H9 (cell line): ENCODE results near the gene COMMD1. TPM values are rescaled to one million over a fixed set of nuclear protein-coding genes. Genes with fewer than 3 reads are reported as not detected.

ENCODE experiments used
- DNase-seq: peaks from one replicate; pipeline ENCODE4 v3.0.0-alpha.2; 2017
- H2AFZ ChIP-seq: one replicate; pipeline ENCODE4 v1.6.1; 2013; ENCODE audit warnings: mild to moderate bottlenecking, low read length, control low read depth, moderate library complexity
- H2AK5ac ChIP-seq: 2 replicates; pipeline ENCODE4 v1.6.1; 2013; ENCODE audit warnings: low read length, control low read depth, mixed read lengths; ENCODE audit not compliant: insufficient read length
- H2BK120ac ChIP-seq: one replicate; pipeline ENCODE4 v1.6.1; 2013; ENCODE audit warnings: low read depth, mild to moderate bottlenecking, low read length, control low read depth, inconsistent platforms; ENCODE audit not compliant: poor library complexity, severe bottlenecking
- H2BK12ac ChIP-seq: 2 replicates; pipeline ENCODE4 v1.6.1; 2013; ENCODE audit warnings: low read length, control low read depth, mixed read lengths, low read depth; ENCODE audit not compliant: insufficient read length
- H2BK15ac ChIP-seq: 2 replicates; pipeline ENCODE4 v1.6.1; 2013; ENCODE audit warnings: low read depth, low read length, control low read depth
- H2BK20ac ChIP-seq: one replicate; pipeline ENCODE4 v1.6.1; 2013; ENCODE audit warnings: low read depth, mild to moderate bottlenecking, low read length, control low read depth, inconsistent platforms; ENCODE audit not compliant: poor library complexity, severe bottlenecking
- H2BK5ac ChIP-seq: 2 replicates; pipeline ENCODE4 v1.6.1; 2013; ENCODE audit warnings: low read length, control low read depth, mixed read lengths; ENCODE audit not compliant: insufficient read length
- H3K14ac ChIP-seq: 2 replicates; pipeline ENCODE4 v1.6.1; 2013; ENCODE audit warnings: low read length, control low read depth; ENCODE audit not compliant: insufficient read depth
- H3K18ac ChIP-seq: 2 replicates; pipeline ENCODE4 v1.6.1; 2013; ENCODE audit warnings: low read depth, mild to moderate bottlenecking, mixed read lengths, low read length, control low read depth; ENCODE audit not compliant: insufficient read length
- H3K23ac ChIP-seq: 2 replicates; pipeline ENCODE4 v1.6.1; 2013; ENCODE audit warnings: low read length, control low read depth, mixed read lengths, low read depth; ENCODE audit not compliant: insufficient read length
- H3K23me2 ChIP-seq: 2 replicates; pipeline ENCODE4 v1.6.1; 2013; ENCODE audit warnings: low read depth, mild to moderate bottlenecking, mixed read lengths, low read length, control low read depth; ENCODE audit not compliant: insufficient read length, poor library complexity, severe bottlenecking
- H3K27ac ChIP-seq: 2 replicates; pipeline ENCODE4 v1.5.1; 2013; ENCODE audit warnings: low read length, control low read depth, mixed read lengths, low read depth; ENCODE audit not compliant: insufficient read length
- H3K27me3 ChIP-seq: 2 replicates; pipeline ENCODE4 v1.6.1; 2013; ENCODE audit warnings: low read length, control low read depth, inconsistent platforms; ENCODE audit not compliant: insufficient read depth
- H3K4ac ChIP-seq: 2 replicates; pipeline ENCODE4 v1.6.1; 2013; ENCODE audit warnings: low read depth, mild to moderate bottlenecking, control low read depth, inconsistent platforms, low read length, moderate library complexity
- H3K4me1 ChIP-seq: 2 replicates; pipeline ENCODE4 v1.6.1; 2013; ENCODE audit warnings: low read length, control low read depth, inconsistent platforms; ENCODE audit not compliant: insufficient read depth
- H3K4me2 ChIP-seq: 2 replicates; pipeline ENCODE4 v1.6.1; 2013; ENCODE audit warnings: low read length, control low read depth, mixed read lengths; ENCODE audit not compliant: insufficient read length, insufficient read depth
- H3K56ac ChIP-seq: 2 replicates; pipeline ENCODE4 v1.6.1; 2013; ENCODE audit warnings: low read depth, mild to moderate bottlenecking, mixed read lengths, low read length, control low read depth; ENCODE audit not compliant: insufficient read length
- H3K79me1 ChIP-seq: 2 replicates; pipeline ENCODE4 v1.6.1; 2013; ENCODE audit warnings: low read depth, mild to moderate bottlenecking, moderate library complexity, low read length, control low read depth, inconsistent platforms; ENCODE audit not compliant: insufficient read depth, poor library complexity, severe bottlenecking
- H3K79me2 ChIP-seq: 2 replicates; pipeline ENCODE4 v1.6.1; 2013; ENCODE audit warnings: low read length, control low read depth, inconsistent platforms; ENCODE audit not compliant: insufficient read depth
- H3K9ac ChIP-seq: 2 replicates; pipeline ENCODE4 v1.6.1; 2013; ENCODE audit warnings: low read length, control low read depth, mixed read lengths; ENCODE audit not compliant: insufficient read length; ENCODE audit errors: extremely low read depth
- H3K9me3 ChIP-seq: one replicate; pipeline ENCODE4 v1.6.1; 2013; ENCODE audit warnings: low read depth, low read length, inconsistent platforms; ENCODE audit not compliant: control insufficient read depth
- H3T11ph ChIP-seq: one replicate; pipeline ENCODE4 v1.6.1; 2013; ENCODE audit warnings: mild to moderate bottlenecking, low read length, control low read depth, inconsistent platforms
- H4K20me1 ChIP-seq: one replicate; pipeline ENCODE4 v1.6.1; 2013; ENCODE audit not compliant: control insufficient read depth, insufficient read length, insufficient read depth
- H4K5ac ChIP-seq: 2 replicates; pipeline ENCODE4 v1.6.1; 2013; ENCODE audit warnings: low read depth, mild to moderate bottlenecking, mixed read lengths, low read length, control low read depth; ENCODE audit not compliant: insufficient read length
- H4K8ac ChIP-seq: replicated peaks from 2 replicates; pipeline ENCODE4 v1.6.1; 2013; ENCODE audit warnings: low read length, control low read depth, mixed read lengths, low read depth; ENCODE audit not compliant: insufficient read length
- H4K91ac ChIP-seq: 2 replicates; pipeline ENCODE4 v1.6.1; 2013; ENCODE audit warnings: low read depth, mild to moderate bottlenecking, moderate library complexity, mixed read lengths, low read length, control low read depth; ENCODE audit not compliant: insufficient read length
- H3K27ac Mint-ChIP-seq, 3 experiments: 2 replicates in 2 of 3; 3 replicates in 1 of 3; pipeline ENCODE4 v1.8.0; 2020 to 2021; ENCODE audit warnings: mixed read lengths in 3 of 3, mild to moderate bottlenecking in 1 of 3, moderate library complexity in 1 of 3
- H3K27me3 Mint-ChIP-seq: 2 replicates; pipeline ENCODE4 v1.8.0; 2021; ENCODE audit warnings: low read depth, mild to moderate bottlenecking, moderate library complexity, mixed read lengths
- H3K36me3 Mint-ChIP-seq, 3 experiments: 2 replicates in 2 of 3; 3 replicates in 1 of 3; pipeline ENCODE4 v1.8.0; 2020 to 2021; ENCODE audit warnings: low read depth in 3 of 3, mixed read lengths in 3 of 3; ENCODE audit not compliant: insufficient read depth in 1 of 3
- H3K4me1 Mint-ChIP-seq, 2 experiments: 2 replicates each; pipeline ENCODE4 v1.8.0; 2020; ENCODE audit warnings: mixed read lengths in 2 of 2
- H3K4me3 Mint-ChIP-seq, 2 experiments: 2 replicates in 1 of 2; 3 replicates in 1 of 2; pipeline ENCODE4 v1.8.0; 2020 to 2021; ENCODE audit warnings: mild to moderate bottlenecking in 2 of 2, mixed read lengths in 2 of 2, moderate library complexity in 1 of 2
- H3K9me3 Mint-ChIP-seq, 2 experiments: 2 replicates in 1 of 2; 3 replicates in 1 of 2; pipeline ENCODE4 v1.8.0; 2020; ENCODE audit warnings: mild to moderate bottlenecking in 2 of 2, mixed read lengths in 2 of 2, moderate library complexity in 1 of 2
- WGBS: extraction: QIAGEN DNeasy Blood & Tissue Kit; methylation state at CpG from one replicate; pipeline ENCODE4 v1.1.7; 2013; ENCODE audit warnings: missing lambda C conversion rate, low lambda C conversion rate, mixed read lengths; ENCODE audit not compliant: insufficient read length; ENCODE audit errors: extremely low coverage; 5-methylcytosine and 5-hydroxymethylcytosine counted together
- total RNA-seq: library from RNA; stranded (reverse); gene quantifications from 2 replicates; pipeline ENCODE4 v1.2.1, GENCODE V29; 2021
- TF ChIP-seq, protein P1 (sequence below): fragments of 200-600 bp; sonication (generic); conservative IDR thresholded peaks from 3 replicates; pipeline ENCODE4 v1.8.0; 2021; ENCODE audit warnings: antibody characterized with exemption, mild to moderate bottlenecking

COMMD1 gene
- total RNA-seq, 1 experiment from 2014 or later: 31.5 TPM

DNA sequence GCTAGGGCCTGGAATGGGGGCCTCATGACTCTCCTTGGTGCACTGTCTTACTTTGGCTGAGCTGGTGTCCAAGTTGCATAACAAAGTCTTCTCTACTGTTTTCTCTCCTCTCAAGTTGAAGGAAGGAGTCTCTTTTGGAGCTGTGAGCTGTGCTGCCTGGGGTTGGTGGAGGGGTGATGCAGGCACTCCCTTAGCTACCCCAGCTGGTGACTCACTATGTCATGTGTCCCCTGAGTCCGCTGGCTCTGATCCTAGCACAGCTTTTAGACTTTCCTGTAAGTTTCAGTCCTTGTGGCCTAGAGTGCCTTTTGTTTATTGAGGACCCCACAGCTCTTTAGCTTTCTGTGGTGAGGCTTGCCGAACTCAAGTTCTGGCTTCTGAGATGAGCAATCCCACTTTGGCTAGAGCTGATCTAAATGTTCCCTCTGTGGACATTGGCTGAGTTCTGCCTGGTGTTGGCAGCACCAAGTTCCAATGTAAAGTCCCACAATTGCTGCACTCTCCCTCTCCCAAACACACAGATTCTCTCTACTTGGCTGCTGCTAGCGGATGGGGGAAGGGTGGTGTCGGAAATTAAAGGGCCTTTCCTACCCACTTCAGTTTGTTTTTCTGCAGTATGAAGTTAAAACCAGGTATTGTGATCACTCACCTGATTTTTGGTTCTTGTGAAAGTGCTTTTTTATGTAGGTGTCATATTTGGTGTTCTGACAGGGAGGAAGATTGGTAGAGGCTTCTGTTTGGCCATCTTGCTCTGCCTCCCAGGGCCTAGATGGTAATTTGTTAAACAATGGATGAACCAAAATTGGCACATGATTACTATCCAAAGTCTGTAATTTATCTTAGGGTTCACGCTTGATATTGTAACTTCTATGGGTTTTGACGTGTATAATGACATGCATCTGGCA, 83.2 kb downstream of the COMMD1 start:
- Mint-ChIP-seq H3K27me3 (no peaks in the 10 kb centered on the region), H3K27ac (peak overlapping the region in 1 of 3 experiments; percentile 91; a peak in 2 of 7 replicates), H3K4me1 (peaks cover 8 to 18% of the 10 kb centered on the region in 2 experiments), H3K4me3 (no peak overlapping the region), H3K9me3 (no peaks in the 10 kb centered on the region), H3K36me3 (peaks cover 0 to 14% (median 1%) of the 10 kb centered on the region in 3 experiments; a peak in 2 of 7 replicates)
- Histone ChIP-seq H3K27ac (no peak overlapping the region), H4K5ac (no peak overlapping the region), H2BK120ac (no peak overlapping the region), H3K79me2 (no peaks in the 10 kb centered on the region), H3K23me2 (no peaks in the 10 kb centered on the region), H2BK5ac (no peak overlapping the region), H2BK20ac (no peak overlapping the region), H3K23ac (no peak overlapping the region), H3K14ac (no peak overlapping the region), H4K91ac (no peak overlapping the region), H3K4me2 (no peak overlapping the region), H2BK15ac (no peak overlapping the region), H4K20me1 (no peaks in the 10 kb centered on the region), H3K9me3 (no peaks in the 10 kb centered on the region), H2AK5ac (no peak overlapping the region), H3K4me1 (no peaks in the 10 kb centered on the region), H3T11ph (no peak overlapping the region), H4K8ac (no peak overlapping the region), H3K79me1 (no peaks in the 10 kb centered on the region), H3K18ac (no peak overlapping the region), H3K4ac (no peak overlapping the region), H3K56ac (no peak overlapping the region), H2BK12ac (no peak overlapping the region), H3K9ac (no peak overlapping the region), H3K27me3 (no peaks in the 10 kb centered on the region), H2AFZ (no peak overlapping the region)
- no CpG with 5 or more reads among the region's 6 CpGs for WGBS
- TF ChIP-seq, protein P1, sequence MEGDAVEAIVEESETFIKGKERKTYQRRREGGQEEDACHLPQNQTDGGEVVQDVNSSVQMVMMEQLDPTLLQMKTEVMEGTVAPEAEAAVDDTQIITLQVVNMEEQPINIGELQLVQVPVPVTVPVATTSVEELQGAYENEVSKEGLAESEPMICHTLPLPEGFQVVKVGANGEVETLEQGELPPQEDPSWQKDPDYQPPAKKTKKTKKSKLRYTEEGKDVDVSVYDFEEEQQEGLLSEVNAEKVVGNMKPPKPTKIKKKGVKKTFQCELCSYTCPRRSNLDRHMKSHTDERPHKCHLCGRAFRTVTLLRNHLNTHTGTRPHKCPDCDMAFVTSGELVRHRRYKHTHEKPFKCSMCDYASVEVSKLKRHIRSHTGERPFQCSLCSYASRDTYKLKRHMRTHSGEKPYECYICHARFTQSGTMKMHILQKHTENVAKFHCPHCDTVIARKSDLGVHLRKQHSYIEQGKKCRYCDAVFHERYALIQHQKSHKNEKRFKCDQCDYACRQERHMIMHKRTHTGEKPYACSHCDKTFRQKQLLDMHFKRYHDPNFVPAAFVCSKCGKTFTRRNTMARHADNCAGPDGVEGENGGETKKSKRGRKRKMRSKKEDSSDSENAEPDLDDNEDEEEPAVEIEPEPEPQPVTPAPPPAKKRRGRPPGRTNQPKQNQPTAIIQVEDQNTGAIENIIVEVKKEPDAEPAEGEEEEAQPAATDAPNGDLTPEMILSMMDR: no peak
- no peak for DNase-seq
